Hepatocyte (in vitro differentiated cells): Measurements from ENCODE around the gene COL8A2. TPM values are rescaled to one million over a fixed set of nuclear protein-coding genes. Genes with fewer than 3 reads are reported as not detected.

Experiments used
- DNase-seq: peaks from one replicate; pipeline ENCODE4 v3.0.0-alpha.2; 2016; ENCODE audit warnings: low spot score
- H2AFZ ChIP-seq: fragments of 200-600 bp; sonication (generic); 2 replicates; pipeline ENCODE4 v1.6.0; 2016; ENCODE audit warnings: antibody characterized with exemption, mild to moderate bottlenecking
- H3K27ac ChIP-seq: fragments of 200-600 bp; sonication (generic); 2 replicates; pipeline ENCODE4 v1.5.1; 2016; ENCODE audit warnings: mild to moderate bottlenecking
- H3K27me3 ChIP-seq: fragments of 200-600 bp; sonication (generic); 2 replicates; pipeline ENCODE4 v1.6.1; 2016
- H3K36me3 ChIP-seq: fragments of 200-600 bp; sonication (generic); replicated peaks from 2 replicates; pipeline ENCODE4 v1.5.1; 2016; ENCODE audit warnings: low read depth; ENCODE audit not compliant: insufficient read depth
- H3K4me1 ChIP-seq: fragments of 200-600 bp; sonication (generic); 2 replicates; pipeline ENCODE4 v1.5.1; 2016; ENCODE audit warnings: mild to moderate bottlenecking, moderate library complexity; ENCODE audit not compliant: insufficient read depth
- H3K4me2 ChIP-seq: fragments of 200-600 bp; sonication (generic); 2 replicates; pipeline ENCODE4 v1.6.0; 2016
- H3K4me3 ChIP-seq: fragments of 200-600 bp; sonication (generic); 2 replicates; pipeline ENCODE4 v1.5.1; 2016; ENCODE audit warnings: mild to moderate bottlenecking
- H3K79me2 ChIP-seq: fragments of 200-600 bp; sonication (generic); 2 replicates; pipeline ENCODE4 v1.6.0; 2017; ENCODE audit warnings: mild to moderate bottlenecking
- H3K9me2 ChIP-seq: fragments of 200-600 bp; sonication (generic); replicated peaks from 2 replicates; pipeline ENCODE4 v1.6.0; 2017; ENCODE audit warnings: mild to moderate bottlenecking; ENCODE audit not compliant: insufficient read depth
- H3K9me3 ChIP-seq: fragments of 200-600 bp; sonication (generic); 2 replicates; pipeline ENCODE4 v1.5.1; 2016; ENCODE audit warnings: low read depth, mild to moderate bottlenecking
- H4K20me1 ChIP-seq: fragments of 200-600 bp; sonication (generic); 2 replicates; pipeline ENCODE4 v1.6.0; 2016; ENCODE audit warnings: mild to moderate bottlenecking; ENCODE audit not compliant: insufficient read depth, poor library complexity, severe bottlenecking
- EZH2 ChIP-seq: fragments of 200-600 bp; sonication (generic); IDR thresholded peaks from 2 replicates; pipeline ENCODE4 v1.6.1; 2016; ENCODE audit warnings: antibody characterized with exemption, mild to moderate bottlenecking, borderline replicate concordance
- EZH2phosphoT487 ChIP-seq: fragments of 200-600 bp; sonication (generic); IDR thresholded peaks from one replicate; pipeline ENCODE4 v1.6.1; 2018; ENCODE audit warnings: antibody characterized with exemption, mild to moderate bottlenecking, low read depth, moderate library complexity; ENCODE audit not compliant: unreplicated experiment, severe bottlenecking
- WGBS: methylation state at CpG from one replicate; pipeline ENCODE4 v1.1.6; 2016; ENCODE audit warnings: low lambda C conversion rate; ENCODE audit errors: missing lambda C conversion rate; 5-methylcytosine and 5-hydroxymethylcytosine counted together
- polyA plus RNA-seq: library from polyadenylated mRNA; unstranded; fragments of >200 nt; fragmentation: Nextera tagmentation; extraction: Ambion mirVana; gene quantifications from 2 replicates; pipeline ENCODE4 v1.2.1, GENCODE V29; 2016
- total RNA-seq: library from RNA; depleted of rRNA; stranded (reverse); fragments of >200 nt; gene quantifications from 2 replicates; pipeline ENCODE4 v1.2.3, GENCODE V29; 2014
- TF ChIP-seq, protein P1 (sequence below): fragments of 200-600 bp; sonication (generic); IDR thresholded peaks from 2 replicates; pipeline ENCODE4 v1.5.1; 2016; ENCODE audit warnings: antibody characterized with exemption, mild to moderate bottlenecking; ENCODE audit not compliant: poor library complexity

The COL8A2 gene
- total and polyA plus RNA-seq, 2 experiments from 2014 or later = 44.8 to 59.4 TPM

DNA sequence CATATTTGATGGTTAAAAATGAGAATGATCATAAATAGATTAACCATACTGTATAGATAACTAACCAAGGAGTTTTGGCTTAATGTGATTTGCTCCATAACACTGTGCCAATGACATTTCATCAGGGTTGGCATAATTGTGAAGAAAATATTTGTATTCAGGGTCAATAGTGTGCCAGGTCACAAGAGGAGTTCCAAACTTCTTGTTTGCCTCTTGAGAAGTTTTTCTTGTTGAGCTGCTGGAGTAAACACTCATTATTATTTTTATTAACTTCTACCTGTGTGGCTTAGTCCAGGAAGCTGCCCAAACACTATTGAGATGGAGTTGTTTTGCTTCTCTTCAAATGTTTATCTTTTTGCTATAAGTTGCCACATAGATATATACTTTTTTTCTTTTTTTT lies 38.4 kb upstream of the COL8A2 start:
- Histone ChIP-seq H3K36me3 (no peaks in the 10 kb centered on the region), H3K4me1 (peaks cover 30% of the 10 kb centered on the region), H3K9me3 (no peaks in the 10 kb centered on the region), H3K79me2 (peaks cover 100% of the 10 kb centered on the region), H2AFZ (no peak overlapping the region), H3K27ac (no peak overlapping the region), H3K4me3 (no peak overlapping the region), H3K27me3 (no peaks in the 10 kb centered on the region), H3K9me2 (no peaks in the 10 kb centered on the region), H4K20me1 (peaks cover 83% of the 10 kb centered on the region), H3K4me2 (no peak overlapping the region)
- TF ChIP-seq EZH2 = no peak
- TF ChIP-seq, protein P1, sequence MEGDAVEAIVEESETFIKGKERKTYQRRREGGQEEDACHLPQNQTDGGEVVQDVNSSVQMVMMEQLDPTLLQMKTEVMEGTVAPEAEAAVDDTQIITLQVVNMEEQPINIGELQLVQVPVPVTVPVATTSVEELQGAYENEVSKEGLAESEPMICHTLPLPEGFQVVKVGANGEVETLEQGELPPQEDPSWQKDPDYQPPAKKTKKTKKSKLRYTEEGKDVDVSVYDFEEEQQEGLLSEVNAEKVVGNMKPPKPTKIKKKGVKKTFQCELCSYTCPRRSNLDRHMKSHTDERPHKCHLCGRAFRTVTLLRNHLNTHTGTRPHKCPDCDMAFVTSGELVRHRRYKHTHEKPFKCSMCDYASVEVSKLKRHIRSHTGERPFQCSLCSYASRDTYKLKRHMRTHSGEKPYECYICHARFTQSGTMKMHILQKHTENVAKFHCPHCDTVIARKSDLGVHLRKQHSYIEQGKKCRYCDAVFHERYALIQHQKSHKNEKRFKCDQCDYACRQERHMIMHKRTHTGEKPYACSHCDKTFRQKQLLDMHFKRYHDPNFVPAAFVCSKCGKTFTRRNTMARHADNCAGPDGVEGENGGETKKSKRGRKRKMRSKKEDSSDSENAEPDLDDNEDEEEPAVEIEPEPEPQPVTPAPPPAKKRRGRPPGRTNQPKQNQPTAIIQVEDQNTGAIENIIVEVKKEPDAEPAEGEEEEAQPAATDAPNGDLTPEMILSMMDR = no peak
- no peak for TF ChIP-seq EZH2phosphoT487
- DNase-seq = no peak

DNA sequence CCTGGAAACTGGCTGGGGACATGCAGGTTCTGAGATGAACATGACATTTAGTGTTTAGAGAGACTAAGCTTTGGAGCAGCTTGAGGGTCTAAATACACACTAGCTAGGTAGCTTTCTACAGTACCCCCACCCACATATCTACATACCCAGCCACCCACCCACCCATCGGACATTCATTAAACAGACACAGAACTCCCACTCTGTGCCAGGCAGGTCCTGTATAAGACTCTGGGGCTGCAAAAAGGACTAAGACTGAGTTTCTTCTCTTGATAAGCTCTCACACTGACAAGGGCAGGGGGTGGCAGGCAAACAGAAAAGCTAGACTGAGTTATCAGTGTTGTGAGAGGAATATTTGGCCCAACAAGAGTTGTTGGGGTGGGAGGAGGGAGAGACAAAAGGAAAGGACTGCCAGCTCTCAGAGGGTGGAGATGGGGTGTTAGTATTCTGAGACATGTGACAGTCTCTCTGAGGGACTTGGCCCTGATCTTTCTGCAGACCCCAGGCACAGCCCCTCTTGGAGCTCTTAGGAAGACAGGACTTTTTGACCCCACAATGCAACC lies 37.7 kb upstream of the COL8A2 start:
- Histone ChIP-seq H3K36me3 (no peaks in the 10 kb centered on the region), H3K79me2 (peaks cover 100% of the 10 kb centered on the region), H3K4me2 (peak overlapping the region; percentile 83), H3K4me1 (peaks cover 37% of the 10 kb centered on the region), H3K9me3 (no peaks in the 10 kb centered on the region), H3K27ac (peak overlapping the region; percentile 91), H2AFZ (no peak overlapping the region), H4K20me1 (peaks cover 86% of the 10 kb centered on the region), H3K9me2 (no peaks in the 10 kb centered on the region), H3K4me3 (no peak overlapping the region), H3K27me3 (no peaks in the 10 kb centered on the region)
- TF ChIP-seq EZH2 = no peak
- 85% methylated on average over 1 of the region's 1 CpG for WGBS
- no peak for DNase-seq

DNA sequence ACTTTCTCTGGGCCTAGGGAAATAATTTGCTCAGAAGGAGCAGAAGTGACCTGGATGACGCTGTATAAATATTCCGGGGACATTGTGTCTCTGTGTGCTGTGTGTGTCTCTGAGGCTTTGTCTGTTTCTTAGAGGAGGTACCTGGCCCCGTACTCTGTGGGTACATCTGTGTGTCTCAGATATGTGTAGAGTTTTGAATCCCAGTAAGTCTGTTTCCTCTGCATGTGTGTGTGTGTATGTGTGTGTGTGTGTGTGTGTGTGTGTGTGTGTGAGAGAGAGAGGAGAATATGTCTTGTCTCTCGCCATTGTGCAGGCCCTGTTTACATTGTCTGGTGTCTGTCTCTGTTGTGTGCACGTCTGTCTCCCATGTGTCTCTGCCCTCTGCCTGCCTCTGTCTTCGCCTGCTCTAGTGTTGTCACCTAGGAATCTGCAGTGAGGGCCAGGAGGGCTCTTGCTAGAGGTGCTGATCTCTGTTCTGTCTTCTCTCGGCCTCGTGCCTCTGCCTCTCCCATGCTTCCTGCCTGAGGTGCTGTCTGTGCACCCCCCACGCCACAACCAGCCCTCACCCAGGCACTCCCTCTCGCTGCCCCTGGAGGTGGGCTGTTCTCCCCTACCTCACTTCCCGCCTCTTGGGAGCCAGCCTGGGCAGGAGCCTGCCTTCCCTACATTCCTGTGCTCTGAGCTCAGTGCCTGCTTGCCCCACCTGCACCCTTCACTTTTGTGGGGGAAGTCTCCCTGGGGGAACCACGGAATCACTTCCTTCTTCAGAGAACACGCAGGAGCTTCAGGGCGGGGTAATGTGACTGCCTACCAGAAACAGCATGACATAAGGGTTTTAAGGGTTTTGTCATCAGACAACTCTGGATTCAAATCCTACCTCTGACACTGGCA lies 36.9 kb upstream of the COL8A2 start:
- peak overlapping the region; percentile 91 for H3K27ac ChIP-seq
- DNase-seq = peak; percentile 73
- TF ChIP-seq EZH2 (no peak), EZH2phosphoT487 (no peak)
- TF ChIP-seq, protein P1 = no peak
- H3K4me3 ChIP-seq = no peak overlapping the region
- peaks cover 86% of the 10 kb centered on the region for H4K20me1 ChIP-seq
- H3K4me2 ChIP-seq = peak overlapping the region; percentile 83
- no peaks in the 10 kb centered on the region for H3K9me3 ChIP-seq
- no peaks in the 10 kb centered on the region for H3K9me2 ChIP-seq
- H3K4me1 ChIP-seq = peaks cover 41% of the 10 kb centered on the region
- no peaks in the 10 kb centered on the region for H3K36me3 ChIP-seq
- 65% methylated on average over 14 of the region's 14 CpGs for WGBS
- peaks cover 100% of the 10 kb centered on the region for H3K79me2 ChIP-seq
- H2AFZ ChIP-seq = no peak overlapping the region
- H3K27me3 ChIP-seq = no peaks in the 10 kb centered on the region

DNA sequence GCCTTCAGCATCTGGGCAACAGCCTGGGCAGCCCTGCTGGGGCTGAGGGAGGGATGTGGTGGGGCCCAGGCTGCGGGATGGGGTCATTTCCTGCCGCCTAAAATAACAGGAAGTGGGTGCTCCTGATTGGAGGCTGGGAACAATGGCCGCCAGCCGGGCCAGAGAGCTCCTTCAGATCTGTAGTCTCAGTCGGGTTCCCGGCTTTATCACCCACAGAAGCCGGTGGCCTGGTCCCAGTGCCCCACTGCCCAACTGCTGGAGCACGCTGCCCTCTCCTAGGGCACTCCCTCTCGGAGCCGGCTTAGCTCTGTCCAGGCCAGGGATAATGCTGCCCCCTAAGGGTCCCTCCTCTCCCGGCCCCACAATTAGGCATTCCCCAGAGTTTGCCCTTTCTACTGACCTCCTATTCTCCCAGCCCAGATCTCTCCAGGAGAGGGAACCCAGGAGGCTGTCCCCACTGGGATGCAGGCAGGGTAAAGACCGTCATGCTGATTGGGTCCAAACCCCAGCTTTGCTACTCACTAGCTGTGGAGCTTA lies 36.0 kb upstream of the COL8A2 start:
- Histone ChIP-seq H3K36me3 (no peaks in the 10 kb centered on the region), H3K9me3 (no peaks in the 10 kb centered on the region), H3K27me3 (no peaks in the 10 kb centered on the region), H2AFZ (no peak overlapping the region), H3K79me2 (peaks cover 100% of the 10 kb centered on the region), H3K9me2 (no peaks in the 10 kb centered on the region), H3K4me2 (peak overlapping the region; percentile 83), H3K27ac (peak overlapping the region; percentile 91), H3K4me1 (peaks cover 41% of the 10 kb centered on the region), H3K4me3 (peak overlapping the region; percentile 7), H4K20me1 (peaks cover 80% of the 10 kb centered on the region)
- 23% methylated on average over 12 of the region's 12 CpGs for WGBS
- no peak for TF ChIP-seq EZH2phosphoT487
- TF ChIP-seq, protein P1 = peak; percentile 29
- DNase-seq = peak; percentile 46
